ENCODE data around the gene RASA4B.
"Not testable (repeated sequence)": the region's sequence is repeated elsewhere in the genome, so short reads cannot be mapped to it uniquely, and the experiment has no call there.

Gene RASA4B

GRCh38 chr7:102517550-102518147, at the start of gene RASA4B:
RASA4B (minus strand) TSS chr7:102517777; CDS start chr7:102517710, 67 bp downstream.
- H3K27me3 ChIP-seq (ENCODE audit: control insufficient read depth, insufficient read depth, low read length); H3K4me1 ChIP-seq (ENCODE audit: control insufficient read depth, insufficient read depth, low read length); H3K9me3 ChIP-seq (ENCODE audit: control insufficient read depth, insufficient read depth, low read length); H3K4me3 ChIP-seq (ENCODE audit: low read depth, low read length); H3K36me3 ChIP-seq (ENCODE audit: control insufficient read depth, insufficient read depth, low read length); H3K9ac ChIP-seq (ENCODE audit: low read depth, low read length): not testable (repeated sequence)

GRCh38 chr7:102550808-102551422, 33.3 kb upstream of the RASA4B start, which contains the start of gene SPDYE2:
SPDYE2 (plus strand) TSS chr7:102551226; CDS start chr7:102553256, 2,030 bp downstream.
- H3K27me3 ChIP-seq (ENCODE audit: control insufficient read depth, insufficient read depth, low read length); H3K9me3 ChIP-seq (ENCODE audit: control insufficient read depth, insufficient read depth, low read length); H3K9ac ChIP-seq (ENCODE audit: low read depth, low read length); H3K4me3 ChIP-seq (ENCODE audit: low read depth, low read length); H3K4me1 ChIP-seq (ENCODE audit: control insufficient read depth, insufficient read depth, low read length); H3K36me3 ChIP-seq (ENCODE audit: control insufficient read depth, insufficient read depth, low read length): not testable (repeated sequence)

GRCh38 chr7:102546353-102546752, 28.8 kb upstream of the RASA4B start:
- not testable (repeated sequence) for H3K36me3 ChIP-seq (ENCODE audit: control insufficient read depth, insufficient read depth, low read length); H3K4me3 ChIP-seq (ENCODE audit: low read depth, low read length); H3K9me3 ChIP-seq (ENCODE audit: control insufficient read depth, insufficient read depth, low read length); H3K4me1 ChIP-seq (ENCODE audit: control insufficient read depth, insufficient read depth, low read length); H3K9ac ChIP-seq (ENCODE audit: low read depth, low read length); H3K27me3 ChIP-seq (ENCODE audit: control insufficient read depth, insufficient read depth, low read length)

GRCh38 chr7:102545288-102545687, 27.7 kb upstream of the RASA4B start:
- not testable (repeated sequence) for H3K9ac ChIP-seq (ENCODE audit: low read depth, low read length); H3K4me3 ChIP-seq (ENCODE audit: low read depth, low read length); H3K9me3 ChIP-seq (ENCODE audit: control insufficient read depth, insufficient read depth, low read length); H3K4me1 ChIP-seq (ENCODE audit: control insufficient read depth, insufficient read depth, low read length); H3K27me3 ChIP-seq (ENCODE audit: control insufficient read depth, insufficient read depth, low read length); H3K36me3 ChIP-seq (ENCODE audit: control insufficient read depth, insufficient read depth, low read length)

GRCh38 chr7:102544372-102544771, 26.8 kb upstream of the RASA4B start:
- H3K36me3 ChIP-seq (ENCODE audit: control insufficient read depth, insufficient read depth, low read length); H3K27me3 ChIP-seq (ENCODE audit: control insufficient read depth, insufficient read depth, low read length); H3K9me3 ChIP-seq (ENCODE audit: control insufficient read depth, insufficient read depth, low read length): not testable (repeated sequence)

GRCh38 chr7:102543596-102543995, 26.0 kb upstream of the RASA4B start, which contains the start of gene UPK3BL2:
UPK3BL2 (minus strand) TSS chr7:102543696; CDS start chr7:102543636, 60 bp downstream.
- not testable (repeated sequence) for H3K4me3 ChIP-seq (ENCODE audit: low read depth, low read length); H3K36me3 ChIP-seq (ENCODE audit: control insufficient read depth, insufficient read depth, low read length); H3K9me3 ChIP-seq (ENCODE audit: control insufficient read depth, insufficient read depth, low read length); H3K4me1 ChIP-seq (ENCODE audit: control insufficient read depth, insufficient read depth, low read length); H3K9ac ChIP-seq (ENCODE audit: low read depth, low read length); H3K27me3 ChIP-seq (ENCODE audit: control insufficient read depth, insufficient read depth, low read length)

More at GRCh38 chr7:102544372-102544771, 26.8 kb upstream of the RASA4B start:
- H3K4me3 ChIP-seq (ENCODE audit: low read depth, low read length); H3K4me1 ChIP-seq (ENCODE audit: control insufficient read depth, insufficient read depth, low read length); H3K9ac ChIP-seq (ENCODE audit: low read depth, low read length): not testable (repeated sequence)

- H3K9ac ChIP-seq (ENCODE audit: low read depth, low read length); H3K4me1 ChIP-seq (ENCODE audit: control insufficient read depth, insufficient read depth, low read length); H3K36me3 ChIP-seq (ENCODE audit: control insufficient read depth, insufficient read depth, low read length); H3K9me3 ChIP-seq (ENCODE audit: control insufficient read depth, insufficient read depth, low read length); H3K27me3 ChIP-seq (ENCODE audit: control insufficient read depth, insufficient read depth, low read length); H3K4me3 ChIP-seq (ENCODE audit: low read depth, low read length): not testable (repeated sequence)
These were observed 25.2 kb upstream of the RASA4B start for GRCh38 chr7:102542771-102543170.

GRCh38 chr7:102542083-102542482, 24.5 kb upstream of the RASA4B start:
- H3K36me3 ChIP-seq (ENCODE audit: control insufficient read depth, insufficient read depth, low read length); H3K9ac ChIP-seq (ENCODE audit: low read depth, low read length); H3K4me1 ChIP-seq (ENCODE audit: control insufficient read depth, insufficient read depth, low read length); H3K27me3 ChIP-seq (ENCODE audit: control insufficient read depth, insufficient read depth, low read length); H3K9me3 ChIP-seq (ENCODE audit: control insufficient read depth, insufficient read depth, low read length); H3K4me3 ChIP-seq (ENCODE audit: low read depth, low read length): not testable (repeated sequence)

GRCh38 chr7:102540604-102541003, 23.0 kb upstream of the RASA4B start:
- H3K27me3 ChIP-seq (ENCODE audit: control insufficient read depth, insufficient read depth, low read length); H3K36me3 ChIP-seq (ENCODE audit: control insufficient read depth, insufficient read depth, low read length); H3K9me3 ChIP-seq (ENCODE audit: control insufficient read depth, insufficient read depth, low read length); H3K9ac ChIP-seq (ENCODE audit: low read depth, low read length); H3K4me3 ChIP-seq (ENCODE audit: low read depth, low read length); H3K4me1 ChIP-seq (ENCODE audit: control insufficient read depth, insufficient read depth, low read length): not testable (repeated sequence)

GRCh38 chr7:102535062-102535615, 17.6 kb upstream of the RASA4B start:
- H3K4me1 ChIP-seq (ENCODE audit: control insufficient read depth, insufficient read depth, low read length); H3K9me3 ChIP-seq (ENCODE audit: control insufficient read depth, insufficient read depth, low read length); H3K27me3 ChIP-seq (ENCODE audit: control insufficient read depth, insufficient read depth, low read length); H3K9ac ChIP-seq (ENCODE audit: low read depth, low read length); H3K4me3 ChIP-seq (ENCODE audit: low read depth, low read length); H3K36me3 ChIP-seq (ENCODE audit: control insufficient read depth, insufficient read depth, low read length): not testable (repeated sequence)

GRCh38 chr7:102532127-102532526, 14.6 kb upstream of the RASA4B start:
- H3K4me3 ChIP-seq (ENCODE audit: low read depth, low read length); H3K36me3 ChIP-seq (ENCODE audit: control insufficient read depth, insufficient read depth, low read length); H3K27me3 ChIP-seq (ENCODE audit: control insufficient read depth, insufficient read depth, low read length); H3K4me1 ChIP-seq (ENCODE audit: control insufficient read depth, insufficient read depth, low read length); H3K9ac ChIP-seq (ENCODE audit: low read depth, low read length); H3K9me3 ChIP-seq (ENCODE audit: control insufficient read depth, insufficient read depth, low read length): not testable (repeated sequence)

- H3K4me1 ChIP-seq (ENCODE audit: control insufficient read depth, insufficient read depth, low read length); H3K36me3 ChIP-seq (ENCODE audit: control insufficient read depth, insufficient read depth, low read length); H3K4me3 ChIP-seq (ENCODE audit: low read depth, low read length); H3K9ac ChIP-seq (ENCODE audit: low read depth, low read length); H3K9me3 ChIP-seq (ENCODE audit: control insufficient read depth, insufficient read depth, low read length); H3K27me3 ChIP-seq (ENCODE audit: control insufficient read depth, insufficient read depth, low read length): not testable (repeated sequence)
These were observed 14.0 kb upstream of the RASA4B start for GRCh38 chr7:102531583-102531982.
